ENCODE measurements around the gene SIPA1L3.

Gene SIPA1L3

GRCh38 chr19:38206928-38207327 is 299.9 kb downstream of the SIPA1L3 start:
- TF ChIP-seq, protein P1, sequence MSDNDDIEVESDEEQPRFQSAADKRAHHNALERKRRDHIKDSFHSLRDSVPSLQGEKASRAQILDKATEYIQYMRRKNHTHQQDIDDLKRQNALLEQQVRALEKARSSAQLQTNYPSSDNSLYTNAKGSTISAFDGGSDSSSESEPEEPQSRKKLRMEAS (IDR thresholded peaks at IDR 0.05): no peak
- no peak for TF ChIP-seq TCF12 (IDR thresholded peaks at IDR 0.05; ENCODE audit: low read depth)
- TF ChIP-seq EGR1 (IDR thresholded peaks at IDR 0.05): no peak
- no peak for TF ChIP-seq RAD21 (IDR thresholded peaks at IDR 0.05; ENCODE audit: low read depth)
- TF ChIP-seq TAF1 (IDR thresholded peaks at IDR 0.05; ENCODE audit: low read depth): no peak
- no peak for TF ChIP-seq ZBTB7A (IDR thresholded peaks at IDR 0.05; ENCODE audit: low read depth)
- TF ChIP-seq, protein P2, sequence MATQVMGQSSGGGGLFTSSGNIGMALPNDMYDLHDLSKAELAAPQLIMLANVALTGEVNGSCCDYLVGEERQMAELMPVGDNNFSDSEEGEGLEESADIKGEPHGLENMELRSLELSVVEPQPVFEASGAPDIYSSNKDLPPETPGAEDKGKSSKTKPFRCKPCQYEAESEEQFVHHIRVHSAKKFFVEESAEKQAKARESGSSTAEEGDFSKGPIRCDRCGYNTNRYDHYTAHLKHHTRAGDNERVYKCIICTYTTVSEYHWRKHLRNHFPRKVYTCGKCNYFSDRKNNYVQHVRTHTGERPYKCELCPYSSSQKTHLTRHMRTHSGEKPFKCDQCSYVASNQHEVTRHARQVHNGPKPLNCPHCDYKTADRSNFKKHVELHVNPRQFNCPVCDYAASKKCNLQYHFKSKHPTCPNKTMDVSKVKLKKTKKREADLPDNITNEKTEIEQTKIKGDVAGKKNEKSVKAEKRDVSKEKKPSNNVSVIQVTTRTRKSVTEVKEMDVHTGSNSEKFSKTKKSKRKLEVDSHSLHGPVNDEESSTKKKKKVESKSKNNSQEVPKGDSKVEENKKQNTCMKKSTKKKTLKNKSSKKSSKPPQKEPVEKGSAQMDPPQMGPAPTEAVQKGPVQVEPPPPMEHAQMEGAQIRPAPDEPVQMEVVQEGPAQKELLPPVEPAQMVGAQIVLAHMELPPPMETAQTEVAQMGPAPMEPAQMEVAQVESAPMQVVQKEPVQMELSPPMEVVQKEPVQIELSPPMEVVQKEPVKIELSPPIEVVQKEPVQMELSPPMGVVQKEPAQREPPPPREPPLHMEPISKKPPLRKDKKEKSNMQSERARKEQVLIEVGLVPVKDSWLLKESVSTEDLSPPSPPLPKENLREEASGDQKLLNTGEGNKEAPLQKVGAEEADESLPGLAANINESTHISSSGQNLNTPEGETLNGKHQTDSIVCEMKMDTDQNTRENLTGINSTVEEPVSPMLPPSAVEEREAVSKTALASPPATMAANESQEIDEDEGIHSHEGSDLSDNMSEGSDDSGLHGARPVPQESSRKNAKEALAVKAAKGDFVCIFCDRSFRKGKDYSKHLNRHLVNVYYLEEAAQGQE (IDR thresholded peaks at IDR 0.05; ENCODE audit: low read depth): no peak
- TF ChIP-seq TEAD4 (IDR thresholded peaks at IDR 0.05): no peak
- TF ChIP-seq EP300 (IDR thresholded peaks at IDR 0.05; ENCODE audit: borderline replicate concordance): no peak
- TF ChIP-seq FOXM1 (IDR thresholded peaks at IDR 0.05; ENCODE audit: borderline replicate concordance, low read depth): no peak
- no peak for TF ChIP-seq YY1 (IDR thresholded peaks at IDR 0.05; ENCODE audit: low read depth)
- TF ChIP-seq CEBPB (IDR thresholded peaks at IDR 0.05): no peak
- no peak for TF ChIP-seq CREB1 (IDR thresholded peaks at IDR 0.05; ENCODE audit: low read depth)
- TF ChIP-seq, protein P3, sequence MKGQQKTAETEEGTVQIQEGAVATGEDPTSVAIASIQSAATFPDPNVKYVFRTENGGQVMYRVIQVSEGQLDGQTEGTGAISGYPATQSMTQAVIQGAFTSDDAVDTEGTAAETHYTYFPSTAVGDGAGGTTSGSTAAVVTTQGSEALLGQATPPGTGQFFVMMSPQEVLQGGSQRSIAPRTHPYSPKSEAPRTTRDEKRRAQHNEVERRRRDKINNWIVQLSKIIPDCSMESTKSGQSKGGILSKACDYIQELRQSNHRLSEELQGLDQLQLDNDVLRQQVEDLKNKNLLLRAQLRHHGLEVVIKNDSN (IDR thresholded peaks at IDR 0.05): no peak
- TF ChIP-seq NFIC (IDR thresholded peaks at IDR 0.05): no peak

- TF ChIP-seq FOXM1 (IDR thresholded peaks at IDR 0.05; ENCODE audit: borderline replicate concordance, low read depth) (no peak), NFIC (IDR thresholded peaks at IDR 0.05) (peak; percentile 41; the same call in 1 of the 2 replicates)
These were observed 300.5 kb downstream of the SIPA1L3 start for GRCh38 chr19:38207543-38207942.

GRCh38 chr19:38208571-38208970 is 301.6 kb downstream of the SIPA1L3 start:
- no peak for TF ChIP-seq NFIC (IDR thresholded peaks at IDR 0.05)
- TF ChIP-seq FOXM1 (IDR thresholded peaks at IDR 0.05; ENCODE audit: borderline replicate concordance, low read depth): no peak
- TF ChIP-seq CREB1 (IDR thresholded peaks at IDR 0.05; ENCODE audit: low read depth): no peak
- TF ChIP-seq, protein P3 (IDR thresholded peaks at IDR 0.05): no peak

GRCh38 chr19:38209152-38209551 is 302.1 kb downstream of the SIPA1L3 start:
- TF ChIP-seq, protein P1 (IDR thresholded peaks at IDR 0.05): no peak
- TF ChIP-seq TCF12 (IDR thresholded peaks at IDR 0.05; ENCODE audit: low read depth) (no peak), EP300 (IDR thresholded peaks at IDR 0.05; ENCODE audit: borderline replicate concordance) (no peak), ZBTB7A (IDR thresholded peaks at IDR 0.05; ENCODE audit: low read depth) (no peak), CEBPB (IDR thresholded peaks at IDR 0.05) (no peak), EGR1 (IDR thresholded peaks at IDR 0.05) (no peak), FOXM1 (IDR thresholded peaks at IDR 0.05; ENCODE audit: borderline replicate concordance, low read depth) (no peak), TAF1 (IDR thresholded peaks at IDR 0.05; ENCODE audit: low read depth) (no peak), NFIC (IDR thresholded peaks at IDR 0.05) (no peak), TEAD4 (IDR thresholded peaks at IDR 0.05) (no peak), RAD21 (IDR thresholded peaks at IDR 0.05; ENCODE audit: low read depth) (no peak), YY1 (IDR thresholded peaks at IDR 0.05; ENCODE audit: low read depth) (no peak), CREB1 (IDR thresholded peaks at IDR 0.05; ENCODE audit: low read depth) (no peak)
- TF ChIP-seq, protein P3 (IDR thresholded peaks at IDR 0.05): no peak
- TF ChIP-seq, protein P2 (IDR thresholded peaks at IDR 0.05; ENCODE audit: low read depth): no peak

- TF ChIP-seq TEAD4 (IDR thresholded peaks at IDR 0.05) (no peak), CREB1 (IDR thresholded peaks at IDR 0.05; ENCODE audit: low read depth) (no peak), EP300 (IDR thresholded peaks at IDR 0.05; ENCODE audit: borderline replicate concordance) (no peak), ZBTB7A (IDR thresholded peaks at IDR 0.05; ENCODE audit: low read depth) (no peak), CEBPB (IDR thresholded peaks at IDR 0.05) (no peak), NFIC (IDR thresholded peaks at IDR 0.05) (no peak)
- TF ChIP-seq, protein P3 (IDR thresholded peaks at IDR 0.05): no peak
- TF ChIP-seq, protein P2 (IDR thresholded peaks at IDR 0.05; ENCODE audit: low read depth): no peak
These were observed 302.9 kb downstream of the SIPA1L3 start for GRCh38 chr19:38209671-38210457.

Data from Ishikawa (cell line).